ENCODE data around the gene SOX13.

Gene SOX13

DNA sequence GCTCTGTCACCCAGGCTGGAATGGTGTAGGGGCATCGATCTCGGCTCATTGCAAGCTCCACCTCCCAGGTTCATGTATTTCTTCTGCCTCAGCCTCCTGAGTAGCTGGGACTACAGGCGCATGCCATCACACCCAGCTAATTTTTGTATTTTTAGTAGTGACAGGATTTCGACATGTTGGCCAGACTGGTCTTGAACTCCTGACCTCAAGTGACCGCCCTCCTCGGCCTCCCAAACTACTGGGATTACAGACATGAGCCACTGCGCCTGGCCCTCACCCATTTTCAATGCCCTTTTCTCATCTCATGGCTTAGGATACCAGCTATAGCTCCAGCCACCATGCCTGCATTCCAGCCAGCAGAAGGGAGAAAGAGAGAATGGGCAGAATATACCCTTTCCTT is 12.9 kb upstream of the SOX13 start:
- H3K4me3 ChIP-seq (replicated peaks; ENCODE audit: insufficient read depth, low read length) = no peak overlapping the region
- no peak for DNase-seq (ENCODE audit: low read depth in 1 of 2, low spot score in 1 of 2)
- H3K27ac ChIP-seq (replicated peaks) = no peak overlapping the region
- TF ChIP-seq CTCF (IDR thresholded peaks at IDR 0.05; ENCODE audit: insufficient read depth, low read length) (no peak), SPI1 (IDR thresholded peaks at IDR 0.05; ENCODE audit: borderline replicate concordance, low read depth) (no peak), POLR2AphosphoS5 (IDR thresholded peaks at IDR 0.05; ENCODE audit: low read depth) (no peak), GABPA (IDR thresholded peaks at IDR 0.05; ENCODE audit: low read depth) (no peak)
- TF ChIP-seq, protein P1, sequence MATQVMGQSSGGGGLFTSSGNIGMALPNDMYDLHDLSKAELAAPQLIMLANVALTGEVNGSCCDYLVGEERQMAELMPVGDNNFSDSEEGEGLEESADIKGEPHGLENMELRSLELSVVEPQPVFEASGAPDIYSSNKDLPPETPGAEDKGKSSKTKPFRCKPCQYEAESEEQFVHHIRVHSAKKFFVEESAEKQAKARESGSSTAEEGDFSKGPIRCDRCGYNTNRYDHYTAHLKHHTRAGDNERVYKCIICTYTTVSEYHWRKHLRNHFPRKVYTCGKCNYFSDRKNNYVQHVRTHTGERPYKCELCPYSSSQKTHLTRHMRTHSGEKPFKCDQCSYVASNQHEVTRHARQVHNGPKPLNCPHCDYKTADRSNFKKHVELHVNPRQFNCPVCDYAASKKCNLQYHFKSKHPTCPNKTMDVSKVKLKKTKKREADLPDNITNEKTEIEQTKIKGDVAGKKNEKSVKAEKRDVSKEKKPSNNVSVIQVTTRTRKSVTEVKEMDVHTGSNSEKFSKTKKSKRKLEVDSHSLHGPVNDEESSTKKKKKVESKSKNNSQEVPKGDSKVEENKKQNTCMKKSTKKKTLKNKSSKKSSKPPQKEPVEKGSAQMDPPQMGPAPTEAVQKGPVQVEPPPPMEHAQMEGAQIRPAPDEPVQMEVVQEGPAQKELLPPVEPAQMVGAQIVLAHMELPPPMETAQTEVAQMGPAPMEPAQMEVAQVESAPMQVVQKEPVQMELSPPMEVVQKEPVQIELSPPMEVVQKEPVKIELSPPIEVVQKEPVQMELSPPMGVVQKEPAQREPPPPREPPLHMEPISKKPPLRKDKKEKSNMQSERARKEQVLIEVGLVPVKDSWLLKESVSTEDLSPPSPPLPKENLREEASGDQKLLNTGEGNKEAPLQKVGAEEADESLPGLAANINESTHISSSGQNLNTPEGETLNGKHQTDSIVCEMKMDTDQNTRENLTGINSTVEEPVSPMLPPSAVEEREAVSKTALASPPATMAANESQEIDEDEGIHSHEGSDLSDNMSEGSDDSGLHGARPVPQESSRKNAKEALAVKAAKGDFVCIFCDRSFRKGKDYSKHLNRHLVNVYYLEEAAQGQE (IDR thresholded peaks at IDR 0.05; ENCODE audit: insufficient replicate concordance, low read depth) = no peak
- no peaks in the 10 kb centered on the region for H3K27me3 ChIP-seq (ENCODE audit: insufficient read depth, poor library complexity, severe bottlenecking)

DNA sequence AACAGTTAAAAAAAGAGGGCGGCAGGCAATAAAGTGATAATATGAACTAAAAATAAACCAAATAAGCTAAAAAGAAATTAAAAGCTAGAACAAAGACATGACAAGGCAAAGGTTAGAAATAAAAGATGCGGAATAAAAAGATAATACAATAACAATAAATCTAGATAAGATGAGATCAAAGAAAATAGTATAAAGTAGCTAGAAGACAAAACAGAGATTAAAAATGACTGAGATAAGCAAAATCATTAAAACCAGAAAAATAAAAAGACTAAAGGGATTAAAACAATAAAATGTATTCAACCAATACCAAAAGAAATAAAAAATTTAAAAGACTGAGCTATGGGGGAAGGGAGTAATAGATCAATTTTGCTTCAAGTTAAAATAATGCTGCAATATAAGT is 10.8 kb upstream of the SOX13 start:
- DNase-seq (ENCODE audit: low read depth in 1 of 2, low spot score in 1 of 2) = no peak
- Histone ChIP-seq H3K27ac (replicated peaks) (no peak overlapping the region), H3K27me3 (ENCODE audit: insufficient read depth, poor library complexity, severe bottlenecking) (no peaks in the 10 kb centered on the region), H3K4me3 (replicated peaks; ENCODE audit: insufficient read depth, low read length) (no peak overlapping the region)
- TF ChIP-seq, protein P1 (IDR thresholded peaks at IDR 0.05; ENCODE audit: insufficient replicate concordance, low read depth) = no peak
- no peak for TF ChIP-seq CTCF (IDR thresholded peaks at IDR 0.05; ENCODE audit: insufficient read depth, low read length)

DNA sequence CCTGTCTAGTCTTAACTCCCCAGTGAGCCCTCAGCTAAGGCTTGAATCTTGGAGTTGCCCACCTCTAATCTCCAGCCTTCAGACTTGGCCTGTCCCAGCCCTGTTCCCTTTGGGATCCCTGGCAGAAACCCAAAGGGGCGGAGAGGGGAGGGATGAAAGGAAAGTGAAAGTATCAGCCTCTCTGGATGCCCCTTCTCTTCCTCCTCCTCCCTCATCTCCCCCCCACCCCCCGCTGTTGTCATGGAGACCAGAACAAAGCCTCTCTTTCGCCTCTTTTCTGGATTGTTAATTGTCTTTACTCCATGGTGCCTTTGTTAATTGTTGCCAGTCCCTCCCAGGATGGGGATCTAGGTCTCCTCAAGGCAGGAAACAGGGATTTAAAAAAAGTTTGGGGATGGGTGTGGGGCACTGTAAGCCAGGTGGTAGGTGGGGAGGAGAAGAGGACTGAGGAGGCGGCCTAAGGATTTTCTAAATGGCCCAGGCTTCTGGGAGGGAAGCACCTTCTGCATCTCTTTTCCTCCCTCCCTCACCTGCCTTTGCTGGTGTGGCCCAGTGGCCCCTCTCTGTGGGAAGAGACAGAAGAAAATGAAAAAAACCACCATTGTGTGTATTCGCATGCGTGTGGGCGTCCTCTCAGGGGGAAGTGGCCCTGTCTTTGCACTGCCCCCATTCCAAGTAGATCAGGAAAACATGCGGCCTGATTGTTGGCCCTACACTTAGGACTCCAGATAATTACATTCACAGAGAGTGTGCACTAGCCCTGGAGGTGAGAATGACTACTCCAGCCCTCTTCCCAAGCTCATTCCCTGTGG is 7.5 kb upstream of the SOX13 start:
- Histone ChIP-seq H3K4me3 (replicated peaks; ENCODE audit: insufficient read depth, low read length) (no peak overlapping the region), H3K27ac (replicated peaks) (no peak overlapping the region), H3K27me3 (ENCODE audit: insufficient read depth, poor library complexity, severe bottlenecking) (no peaks in the 10 kb centered on the region)
- DNase-seq (ENCODE audit: low read depth in 1 of 2, low spot score in 1 of 2) = no peak
- TF ChIP-seq SPI1 (IDR thresholded peaks at IDR 0.05; ENCODE audit: borderline replicate concordance, low read depth) (no peak), CTCF (IDR thresholded peaks at IDR 0.05; ENCODE audit: insufficient read depth, low read length) (no peak), POLR2AphosphoS5 (IDR thresholded peaks at IDR 0.05; ENCODE audit: low read depth) (no peak), GABPA (IDR thresholded peaks at IDR 0.05; ENCODE audit: low read depth) (no peak)
- TF ChIP-seq, protein P1 (IDR thresholded peaks at IDR 0.05; ENCODE audit: insufficient replicate concordance, low read depth) = no peak
